NCI-H82 treated with DMSO at 0.1 percent for 48 hours (cell line): ENCODE results near the gene EHD1.

ENCODE experiments used
- DNase-seq: peaks from one replicate; lab custom pipeline; 2025; ENCODE audit not compliant: unreplicated experiment; lab: John Stamatoyannopoulos, UW

Gene EHD1

GRCh38 chr11:64878494-64879243 lies at the start of gene EHD1:
TSS of gene EHD1 (minus strand) at chr11:64878621. CDS start at chr11:64878464, 157 bp downstream.
- peak; percentile 70 for DNase-seq

- DNase-seq, result no peak
Observed at GRCh38 chr11:64926689-64927088, 48.3 kb upstream of the EHD1 start.

GRCh38 chr11:64925536-64926436 lies 47.4 kb upstream of the EHD1 start:
- DNase-seq, result no peak

- no peak for DNase-seq
Observed at GRCh38 chr11:64924910-64925284, 46.5 kb upstream of the EHD1 start.

GRCh38 chr11:64923944-64924909 lies 45.8 kb upstream of the EHD1 start, which contains the start of gene PPP2R5B:
TSS of gene PPP2R5B (plus strand) at chr11:64924689. CDS start at chr11:64925735, 1,046 bp downstream.
- peak; percentile 48 for DNase-seq

GRCh38 chr11:64923151-64923661 lies 44.8 kb upstream of the EHD1 start:
- DNase-seq, result no peak

GRCh38 chr11:64921384-64921783 lies 43.0 kb upstream of the EHD1 start:
- no peak for DNase-seq

GRCh38 chr11:64920124-64920523 lies 41.7 kb upstream of the EHD1 start:
- no peak for DNase-seq

GRCh38 chr11:64919627-64920026 lies 41.2 kb upstream of the EHD1 start:
- DNase-seq, result no peak

GRCh38 chr11:64918017-64918416 lies 39.6 kb upstream of the EHD1 start:
- DNase-seq, result no peak

GRCh38 chr11:64917663-64917995 lies 39.2 kb upstream of the EHD1 start:
- DNase-seq, result no peak

- peak; percentile 97 for DNase-seq
Observed at GRCh38 chr11:64916775-64917662, 38.6 kb upstream of the EHD1 start, which contains the start of gene ATG2A. TSS of gene ATG2A (minus strand) at chr11:64917209. CDS start at chr11:64917135, 74 bp downstream.

GRCh38 chr11:64916040-64916774 lies 37.8 kb upstream of the EHD1 start:
- DNase-seq, result no peak

- DNase-seq, result no peak
Observed at GRCh38 chr11:64915376-64915887, 37.0 kb upstream of the EHD1 start.

GRCh38 chr11:64914123-64914522 lies 35.7 kb upstream of the EHD1 start:
- no peak for DNase-seq

- DNase-seq, result no peak
Observed at GRCh38 chr11:64913171-64913727, 34.8 kb upstream of the EHD1 start.

GRCh38 chr11:64911689-64912088 lies 33.3 kb upstream of the EHD1 start:
- DNase-seq, result no peak

GRCh38 chr11:64911142-64911541 lies 32.7 kb upstream of the EHD1 start:
- DNase-seq, result no peak
